Measurements from ENCODE around the gene AARSD1.
"Not testable (repeated sequence)": the region's sequence is repeated elsewhere in the genome, so short reads cannot be mapped to it uniquely, and the experiment has no call there.

The AARSD1 gene

DNA sequence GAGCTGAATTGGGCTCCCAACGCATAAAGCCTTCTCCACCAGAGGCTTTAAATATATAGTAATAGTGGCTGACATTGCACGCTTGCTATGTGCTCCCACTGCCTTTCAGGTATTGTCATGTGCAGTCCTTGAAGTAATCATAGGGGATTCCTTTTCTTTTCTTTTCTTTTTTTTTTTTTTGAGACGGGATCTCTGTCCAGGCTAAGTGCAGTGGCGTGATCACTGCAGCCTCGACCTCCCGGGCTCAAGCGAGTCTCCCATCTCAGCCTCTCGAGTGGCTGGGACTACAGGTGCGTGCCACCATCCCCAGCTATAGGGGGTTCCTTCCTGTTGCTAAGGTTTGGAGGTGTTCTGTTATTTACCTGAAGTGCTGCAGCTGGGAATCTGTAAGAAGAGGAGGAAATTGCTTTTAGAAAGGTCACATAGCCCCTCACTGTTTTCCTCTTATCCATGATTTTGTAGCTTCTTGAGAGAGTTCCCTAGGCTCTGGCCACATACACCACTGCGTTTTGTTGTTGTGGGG, 34.8 kb upstream of the AARSD1 start:
- no peak for TF ChIP-seq CTCF (IDR thresholded peaks at IDR 0.05)
- TF ChIP-seq ZFX (IDR thresholded peaks at IDR 0.05; ENCODE audit: borderline replicate concordance): no peak
- peak overlapping the region; percentile 88 for H3K27ac ChIP-seq

GRCh38 chr17:42997984-42998938, 34.0 kb upstream of the AARSD1 start, which contains the start of gene RPL27:
Gene RPL27, plus strand, starts transcription at chr17:42998419. Its CDS starts 332 bp downstream, at chr17:42998751.
- TF ChIP-seq CTCF (IDR thresholded peaks at IDR 0.05) (peak; percentile 84), ZFX (IDR thresholded peaks at IDR 0.05; ENCODE audit: borderline replicate concordance) (no peak)
- H3K27ac ChIP-seq: peak within 1 kb of the TSS; percentile 88

DNA sequence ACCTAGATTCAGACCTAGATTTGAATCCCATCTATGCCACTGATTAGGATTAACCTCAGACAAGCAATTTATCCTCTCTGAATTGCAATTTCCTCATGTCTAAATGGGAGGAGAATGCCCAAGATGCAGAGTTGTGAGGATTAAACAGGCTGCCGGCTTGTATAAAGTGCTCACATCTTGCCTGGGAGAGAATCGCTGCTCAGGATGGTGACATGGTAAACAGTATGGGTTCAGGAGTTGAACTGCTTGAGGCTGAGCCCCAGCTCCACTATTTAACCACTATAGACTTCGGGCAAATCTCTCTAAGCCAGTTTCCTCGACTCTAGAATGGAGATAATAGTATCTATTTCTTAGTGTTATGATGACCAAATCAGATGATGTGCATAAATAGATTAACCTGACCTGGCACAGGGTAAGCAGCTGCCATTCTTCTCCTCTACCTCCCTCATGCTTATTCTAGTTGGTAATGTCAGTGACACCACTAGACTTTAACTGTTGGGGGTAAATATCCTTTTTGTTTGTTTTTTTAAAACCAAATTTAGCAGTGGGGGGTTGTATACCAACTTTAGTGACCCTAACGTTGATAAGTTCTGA, 33.2 kb upstream of the AARSD1 start:
- H3K27ac ChIP-seq: peak overlapping the region; percentile 88
- TF ChIP-seq CTCF (IDR thresholded peaks at IDR 0.05) (no peak), ZFX (IDR thresholded peaks at IDR 0.05; ENCODE audit: borderline replicate concordance) (no peak)

- H3K27ac ChIP-seq: not testable (repeated sequence)
These were observed 29.7 kb upstream of the AARSD1 start for GRCh38 chr17:42993913-42994312.

DNA sequence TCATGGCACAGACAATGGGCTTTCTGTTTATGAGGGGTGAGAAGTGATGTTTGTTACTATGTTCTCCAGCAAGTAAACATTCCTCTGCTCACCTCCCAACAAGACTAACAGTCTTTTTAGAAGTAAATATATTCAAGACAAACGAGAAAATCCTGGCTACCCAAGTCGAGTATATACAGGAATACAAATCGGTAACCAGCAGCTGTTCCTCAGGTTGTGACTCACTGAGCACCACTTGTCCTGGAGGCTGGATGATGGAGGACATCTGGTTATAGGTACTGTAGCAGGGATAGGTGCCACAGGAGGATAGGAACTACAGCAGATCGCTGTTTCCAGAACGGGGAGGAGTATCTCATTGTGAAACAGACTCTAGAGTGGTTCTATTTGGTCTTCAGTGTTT, 28.6 kb upstream of the AARSD1 start:
- H3K27ac ChIP-seq: no peak overlapping the region
- no peak for TF ChIP-seq ZFX (IDR thresholded peaks at IDR 0.05; ENCODE audit: borderline replicate concordance)
- TF ChIP-seq CTCF (IDR thresholded peaks at IDR 0.05): no peak

DNA sequence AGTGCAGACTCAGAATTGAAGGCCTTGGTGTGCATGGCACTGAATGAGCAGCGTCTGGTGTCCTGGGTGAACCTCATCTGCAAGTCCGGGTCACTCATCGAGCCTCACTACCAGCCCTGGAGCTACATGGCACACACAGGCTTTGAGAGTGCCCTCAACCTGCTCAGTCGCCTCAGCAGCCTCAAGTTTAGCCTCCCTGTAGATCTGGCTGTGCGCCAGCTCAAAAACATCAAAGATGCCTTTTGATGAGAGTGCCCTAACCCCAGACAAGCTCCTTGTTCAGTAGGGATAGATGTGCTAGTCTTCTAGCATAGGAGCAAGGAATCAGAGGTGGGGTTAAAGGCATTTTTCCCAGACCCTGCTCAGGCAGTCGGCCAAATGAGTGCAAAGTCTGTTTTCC, 27.2 kb upstream of the AARSD1 start:
- H3K27ac ChIP-seq: no peak overlapping the region
- no peak for TF ChIP-seq ZFX (IDR thresholded peaks at IDR 0.05; ENCODE audit: borderline replicate concordance)
- no peak for TF ChIP-seq CTCF (IDR thresholded peaks at IDR 0.05)

DNA sequence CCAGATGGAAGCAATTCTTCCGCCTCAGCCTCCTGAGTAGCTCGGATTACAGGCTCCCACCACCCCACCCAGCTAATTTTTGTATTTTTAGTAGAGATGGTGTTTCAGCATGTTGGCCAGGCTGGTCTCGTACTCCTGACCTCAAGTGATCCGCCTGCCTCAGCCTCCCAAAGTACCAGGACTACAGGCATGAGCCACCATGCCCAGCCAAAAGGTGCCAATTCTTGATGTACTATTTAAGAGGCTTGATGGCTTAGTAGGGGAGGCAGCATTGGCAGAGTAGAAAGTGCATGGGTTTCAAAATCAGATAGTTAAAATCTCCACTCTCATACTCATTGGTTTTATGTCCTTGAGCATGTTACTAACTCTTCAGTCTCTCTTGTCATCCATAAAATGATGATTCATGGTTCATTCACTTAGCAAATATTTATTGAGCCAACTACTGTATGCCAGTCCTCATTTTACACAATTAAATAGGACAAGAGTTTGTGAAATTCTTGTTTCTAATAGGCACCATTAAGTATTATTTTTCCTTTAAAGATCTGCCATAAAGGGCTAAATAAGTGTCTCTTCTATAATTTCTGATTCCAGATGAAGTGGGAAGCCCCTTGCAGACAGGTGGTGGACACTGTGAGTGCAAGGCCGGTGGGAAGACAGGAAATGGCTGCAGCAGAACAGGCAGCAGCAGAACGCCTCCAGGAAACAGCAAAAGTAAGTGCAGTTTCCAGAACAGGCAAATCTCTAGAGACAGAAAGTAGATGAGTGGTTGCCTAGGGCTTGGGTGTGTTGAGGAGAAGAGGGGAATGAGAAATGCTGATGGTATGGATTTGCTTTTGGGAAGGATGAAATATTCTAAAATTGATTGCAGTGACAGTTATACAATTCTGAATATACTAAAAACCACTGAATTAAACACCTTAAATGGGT, 25.7 kb upstream of the AARSD1 start:
- H3K27ac ChIP-seq: peak overlapping the region; percentile 65
- TF ChIP-seq ZFX (IDR thresholded peaks at IDR 0.05; ENCODE audit: borderline replicate concordance) (no peak), CTCF (IDR thresholded peaks at IDR 0.05) (no peak)

All from 22Rv1 (cell line).